ENCODE data around the gene RNF144A. TPM values are rescaled to one million over a fixed set of nuclear protein-coding genes. Genes with fewer than 3 reads are reported as not detected.

RNF144A gene
- total RNA-seq, 4 donors from 2014 or later, result 27.3 to 47.3 (median 37.4) TPM

DNA sequence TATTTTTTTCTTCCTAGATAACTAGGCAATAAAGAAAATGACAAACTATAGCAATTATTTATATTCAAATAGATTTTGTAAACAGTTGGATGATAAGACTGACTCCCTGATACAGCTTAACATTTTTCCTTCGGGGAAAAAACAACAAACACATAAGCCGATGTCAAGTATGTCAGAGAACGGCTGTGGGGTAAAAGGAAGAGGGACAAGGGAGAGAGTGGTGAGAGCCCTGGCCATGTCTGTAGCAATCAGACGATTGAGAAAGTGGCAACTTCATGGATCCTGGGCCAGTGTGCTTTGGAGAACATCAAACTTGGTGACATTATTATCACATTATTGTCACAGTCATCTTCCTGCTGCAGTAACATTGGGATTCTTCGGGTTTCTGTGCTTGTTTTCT is 65.2 kb downstream of the RNF144A start:
- H3K4me1 ChIP-seq, result peaks cover 0 to 44% (median 17%) of the 10 kb centered on the region in 4 donors
- no peaks in the 10 kb centered on the region for H3K27me3 ChIP-seq
- 76 to 78% methylated on average over 5 of the region's 5 CpGs for WGBS, 2 donors
- peak overlapping the region in 1 of 4 donors; percentile 25 for H3K27ac ChIP-seq
- no peaks in the 10 kb centered on the region for H3K36me3 ChIP-seq
- no peaks in the 10 kb centered on the region for H3K9me3 ChIP-seq
- H3K4me3 ChIP-seq, result no peak overlapping the region
- DNase-seq (ENCODE audit: low spot score in 2 of 2), result no peak
- TF ChIP-seq CTCF (IDR thresholded peaks at IDR 0.05), result no peak
- TF ChIP-seq EP300 (IDR thresholded peaks at IDR 0.05), result no peak
- no peak for TF ChIP-seq POLR2A (IDR thresholded peaks at IDR 0.05)

DNA sequence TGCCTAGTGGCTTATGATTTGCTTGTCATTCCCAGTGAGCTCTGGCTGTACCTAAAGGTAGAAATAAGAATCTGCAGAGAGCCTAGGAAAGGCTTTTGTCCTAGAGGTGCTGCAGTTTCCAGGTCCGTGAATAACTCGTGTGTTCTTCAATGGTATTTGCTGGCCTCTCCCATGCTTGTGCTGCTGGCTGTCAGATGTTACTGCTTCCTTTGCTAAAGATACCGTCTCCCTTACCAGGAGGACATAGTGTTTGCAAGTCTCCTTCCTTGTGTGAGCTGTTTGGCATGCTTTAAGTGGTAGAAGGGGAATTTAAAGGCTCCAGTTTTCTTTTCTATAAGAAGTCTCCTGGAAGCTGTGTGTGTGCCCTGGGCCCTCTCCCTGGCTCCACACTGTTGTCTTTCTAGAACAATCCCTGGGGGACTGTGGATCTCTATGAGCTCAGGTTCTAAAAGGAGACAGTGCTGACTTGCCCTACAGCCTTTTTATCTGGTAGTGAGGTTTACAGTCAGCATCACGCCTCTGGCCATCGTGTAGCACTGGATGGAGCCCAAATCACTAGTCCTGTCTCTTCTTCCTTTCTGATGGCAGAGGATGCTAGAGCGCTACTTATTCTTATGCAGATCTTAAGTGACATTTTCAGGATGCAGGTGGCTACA is 65.8 kb downstream of the RNF144A start:
- no peaks in the 10 kb centered on the region for H3K9me3 ChIP-seq
- H3K4me1 ChIP-seq, result peaks cover 0 to 42% (median 20%) of the 10 kb centered on the region in 4 donors
- peak overlapping the region in 1 of 4 donors; percentile 25 for H3K27ac ChIP-seq
- H3K4me3 ChIP-seq, result no peak overlapping the region
- 61 to 64% methylated on average over 6 of the region's 6 CpGs for WGBS, 2 donors
- TF ChIP-seq EP300 (IDR thresholded peaks at IDR 0.05) (no peak), CTCF (IDR thresholded peaks at IDR 0.05) (no peak), POLR2A (IDR thresholded peaks at IDR 0.05) (no peak)
- H3K27me3 ChIP-seq, result no peaks in the 10 kb centered on the region
- no peaks in the 10 kb centered on the region for H3K36me3 ChIP-seq
- no peak for DNase-seq (ENCODE audit: low spot score in 2 of 2)

GRCh38 chr2:6986301-6986911 is 69.2 kb downstream of the RNF144A start:
- no peak for DNase-seq (ENCODE audit: low spot score in 2 of 2)
- WGBS, 2 donors, result 17 to 37% methylated on average over 3 of the region's 3 CpGs
- Histone ChIP-seq H3K27ac (peak overlapping the region in 2 of 4 donors; percentile 56 to 63), H3K36me3 (peaks cover 0 to 9% (median 0%) of the 10 kb centered on the region in 3 donors), H3K27me3 (no peaks in the 10 kb centered on the region), H3K4me1 (peaks cover 0 to 36% (median 20%) of the 10 kb centered on the region in 4 donors), H3K9me3 (peaks cover 0 to 4% (median 0%) of the 10 kb centered on the region in 4 donors), H3K4me3 (no peak overlapping the region)
- TF ChIP-seq POLR2A (IDR thresholded peaks at IDR 0.05) (no peak), EP300 (IDR thresholded peaks at IDR 0.05) (no peak), CTCF (IDR thresholded peaks at IDR 0.05) (no peak)

GRCh38 chr2:6986912-6987361 is 69.7 kb downstream of the RNF144A start:
- DNase-seq (ENCODE audit: low spot score in 2 of 2), result no peak
- Histone ChIP-seq H3K4me3 (no peak overlapping the region), H3K27ac (peak overlapping the region in 2 of 4 donors; percentile 56 to 63), H3K4me1 (peaks cover 0 to 41% (median 20%) of the 10 kb centered on the region in 4 donors), H3K9me3 (peaks cover 0 to 4% (median 0%) of the 10 kb centered on the region in 4 donors), H3K36me3 (peaks cover 0 to 9% (median 0%) of the 10 kb centered on the region in 3 donors), H3K27me3 (no peaks in the 10 kb centered on the region)
- WGBS, 2 donors, result 29 to 35% methylated on average over 12 of the region's 12 CpGs
- no peak for TF ChIP-seq POLR2A (IDR thresholded peaks at IDR 0.05)
- no peak for TF ChIP-seq EP300 (IDR thresholded peaks at IDR 0.05)
- no peak for TF ChIP-seq CTCF (IDR thresholded peaks at IDR 0.05)

DNA sequence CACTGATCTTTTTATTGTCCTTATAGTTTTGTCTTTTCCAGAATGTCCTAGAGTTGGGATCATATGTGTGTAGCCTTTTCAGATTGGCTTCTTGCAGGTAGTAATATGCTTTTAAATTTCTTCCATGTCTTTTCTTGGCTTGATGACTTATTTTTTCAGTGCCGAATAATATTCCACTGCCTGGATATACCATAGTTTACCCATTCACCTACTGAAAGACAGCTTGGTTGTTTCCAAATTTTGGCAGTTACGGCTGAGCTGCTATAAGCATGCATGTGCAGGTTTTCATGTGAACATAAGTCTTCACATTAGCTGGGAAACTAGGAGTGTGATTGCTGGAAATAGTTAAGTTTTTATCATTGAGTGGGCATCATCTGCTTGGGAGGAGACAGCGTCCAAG is 73.7 kb downstream of the RNF144A start:
- Histone ChIP-seq H3K9me3 (peaks cover 0 to 4% (median 0%) of the 10 kb centered on the region in 4 donors), H3K36me3 (peaks cover 0 to 9% (median 0%) of the 10 kb centered on the region in 3 donors), H3K27ac (no peak overlapping the region), H3K4me1 (peaks cover 6 to 61% (median 34%) of the 10 kb centered on the region in 4 donors), H3K4me3 (no peak overlapping the region), H3K27me3 (no peaks in the 10 kb centered on the region)
- DNase-seq (ENCODE audit: low spot score in 2 of 2), result no peak
- TF ChIP-seq EP300 (IDR thresholded peaks at IDR 0.05) (no peak), CTCF (IDR thresholded peaks at IDR 0.05) (no peak), POLR2A (IDR thresholded peaks at IDR 0.05) (no peak)
- WGBS, 2 donors, result 97 to 100% methylated on average over 3 of the region's 3 CpGs

Measured in tibial nerve (tissue), 4 donors.